Measurements from ENCODE around the gene HRAS.

Gene HRAS

DNA sequence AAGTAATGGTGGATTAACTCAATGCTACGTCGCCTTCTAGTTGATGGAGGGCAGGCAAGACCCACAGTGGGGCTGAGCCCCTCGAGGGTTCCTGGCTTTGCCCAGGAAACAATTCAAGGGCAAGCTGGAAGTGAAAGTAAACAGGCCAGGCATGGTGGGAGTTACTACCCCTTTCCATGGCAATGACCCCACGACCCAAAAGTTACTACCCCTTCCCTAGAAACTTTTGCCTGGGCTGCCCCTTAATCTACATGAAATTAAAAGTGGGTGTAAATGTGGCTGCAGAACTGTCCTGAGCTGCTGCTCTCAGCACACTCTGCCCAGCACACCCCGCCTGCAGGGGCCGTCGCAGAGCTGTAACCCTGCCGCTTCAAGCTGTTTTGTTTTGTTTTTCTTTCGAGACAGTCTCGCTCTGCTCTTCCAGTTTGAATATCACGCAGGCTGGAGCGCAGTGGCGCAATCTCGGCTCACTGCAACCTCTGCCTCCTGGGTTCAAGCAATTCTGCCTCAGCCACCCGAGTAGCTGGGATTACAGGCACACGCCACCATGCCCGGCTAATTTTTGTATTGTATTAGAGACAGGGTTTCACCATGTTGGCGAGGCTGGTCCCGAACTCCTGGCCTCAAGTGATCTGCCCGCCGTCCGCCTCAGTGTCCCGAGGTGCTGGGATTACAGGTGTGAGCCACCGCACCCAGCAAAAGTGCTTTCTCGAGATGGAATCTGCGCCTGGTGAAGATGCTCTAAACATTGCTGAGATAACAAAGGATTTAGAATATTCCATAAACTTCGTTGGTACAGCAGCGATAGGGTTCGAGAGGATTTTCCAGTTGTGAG is 22.4 kb downstream of the HRAS start:
- TF ChIP-seq, protein P1, sequence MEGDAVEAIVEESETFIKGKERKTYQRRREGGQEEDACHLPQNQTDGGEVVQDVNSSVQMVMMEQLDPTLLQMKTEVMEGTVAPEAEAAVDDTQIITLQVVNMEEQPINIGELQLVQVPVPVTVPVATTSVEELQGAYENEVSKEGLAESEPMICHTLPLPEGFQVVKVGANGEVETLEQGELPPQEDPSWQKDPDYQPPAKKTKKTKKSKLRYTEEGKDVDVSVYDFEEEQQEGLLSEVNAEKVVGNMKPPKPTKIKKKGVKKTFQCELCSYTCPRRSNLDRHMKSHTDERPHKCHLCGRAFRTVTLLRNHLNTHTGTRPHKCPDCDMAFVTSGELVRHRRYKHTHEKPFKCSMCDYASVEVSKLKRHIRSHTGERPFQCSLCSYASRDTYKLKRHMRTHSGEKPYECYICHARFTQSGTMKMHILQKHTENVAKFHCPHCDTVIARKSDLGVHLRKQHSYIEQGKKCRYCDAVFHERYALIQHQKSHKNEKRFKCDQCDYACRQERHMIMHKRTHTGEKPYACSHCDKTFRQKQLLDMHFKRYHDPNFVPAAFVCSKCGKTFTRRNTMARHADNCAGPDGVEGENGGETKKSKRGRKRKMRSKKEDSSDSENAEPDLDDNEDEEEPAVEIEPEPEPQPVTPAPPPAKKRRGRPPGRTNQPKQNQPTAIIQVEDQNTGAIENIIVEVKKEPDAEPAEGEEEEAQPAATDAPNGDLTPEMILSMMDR (IDR thresholded peaks at IDR 0.05; ENCODE audit: control insufficient read depth, extremely low read depth, insufficient read depth), result no peak
- no peak overlapping the region for H3K4me3 ChIP-seq (ENCODE audit: low read depth, low read length)
- no peak for DNase-seq (ENCODE audit: low read depth)

- no peak overlapping the region for H3K4me3 ChIP-seq (ENCODE audit: low read depth, low read length)
- no peak for DNase-seq (ENCODE audit: low read depth)
- TF ChIP-seq, protein P1 (IDR thresholded peaks at IDR 0.05; ENCODE audit: control insufficient read depth, extremely low read depth, insufficient read depth), result no peak
These were observed 26.4 kb downstream of the HRAS start for GRCh38 chr11:508956-509355.

- TF ChIP-seq, protein P1 (IDR thresholded peaks at IDR 0.05; ENCODE audit: control insufficient read depth, extremely low read depth, insufficient read depth), result no peak
- DNase-seq (ENCODE audit: low read depth), result no peak
- H3K4me3 ChIP-seq (ENCODE audit: low read depth, low read length), result peak overlapping the region; percentile 78
These were observed 27.5 kb downstream of the HRAS start for GRCh38 chr11:507727-508515.

DNA sequence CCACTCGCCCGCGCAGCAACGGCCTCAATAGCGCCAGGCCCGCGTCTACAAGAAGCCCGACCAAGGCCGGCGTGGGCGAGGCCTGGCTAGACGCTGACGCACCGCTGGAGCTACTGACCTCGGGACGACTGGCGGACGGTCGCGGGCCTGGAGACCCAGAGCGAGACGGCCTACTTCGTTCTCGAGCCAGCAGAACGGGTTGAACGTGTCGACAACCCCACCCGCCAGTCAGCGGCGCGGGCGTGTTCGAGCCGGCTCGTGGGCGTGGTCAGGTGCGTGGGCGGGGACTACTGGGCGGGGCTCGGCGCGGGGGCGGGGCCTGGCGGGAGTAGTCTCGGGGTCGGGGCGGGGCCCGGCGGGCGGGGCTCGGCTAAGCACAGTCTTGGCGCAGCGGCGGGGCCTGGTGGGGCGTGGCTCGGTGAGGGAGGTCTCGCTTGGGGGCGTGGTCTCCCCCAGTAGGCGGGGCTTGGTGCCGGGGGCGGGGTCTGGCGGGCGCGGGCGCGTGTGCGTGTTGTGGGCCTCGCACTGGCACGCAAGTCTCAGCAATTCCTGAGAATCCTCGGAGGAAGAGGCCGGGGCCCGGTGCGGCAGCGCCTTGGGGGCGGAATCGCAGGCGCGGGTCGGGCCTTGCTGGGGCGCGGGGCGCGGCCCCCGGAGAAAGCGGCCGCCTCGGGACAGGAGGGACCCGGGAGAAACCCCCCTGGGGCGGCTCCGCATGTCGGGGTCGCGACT is 28.2 kb downstream of the HRAS start, which contains the start of gene RNH1:
Gene RNH1, minus strand, starts transcription at position 248 of the 732 bp plus-strand sequence. CDS start 5,080 bp downstream, outside the sequence.
- peak within 1 kb of the TSS; percentile 82 for H3K4me3 ChIP-seq (ENCODE audit: low read depth, low read length)
- TF ChIP-seq, protein P1 (IDR thresholded peaks at IDR 0.05; ENCODE audit: control insufficient read depth, extremely low read depth, insufficient read depth), result no peak
- peak; percentile 66 for DNase-seq (ENCODE audit: low read depth)

DNA sequence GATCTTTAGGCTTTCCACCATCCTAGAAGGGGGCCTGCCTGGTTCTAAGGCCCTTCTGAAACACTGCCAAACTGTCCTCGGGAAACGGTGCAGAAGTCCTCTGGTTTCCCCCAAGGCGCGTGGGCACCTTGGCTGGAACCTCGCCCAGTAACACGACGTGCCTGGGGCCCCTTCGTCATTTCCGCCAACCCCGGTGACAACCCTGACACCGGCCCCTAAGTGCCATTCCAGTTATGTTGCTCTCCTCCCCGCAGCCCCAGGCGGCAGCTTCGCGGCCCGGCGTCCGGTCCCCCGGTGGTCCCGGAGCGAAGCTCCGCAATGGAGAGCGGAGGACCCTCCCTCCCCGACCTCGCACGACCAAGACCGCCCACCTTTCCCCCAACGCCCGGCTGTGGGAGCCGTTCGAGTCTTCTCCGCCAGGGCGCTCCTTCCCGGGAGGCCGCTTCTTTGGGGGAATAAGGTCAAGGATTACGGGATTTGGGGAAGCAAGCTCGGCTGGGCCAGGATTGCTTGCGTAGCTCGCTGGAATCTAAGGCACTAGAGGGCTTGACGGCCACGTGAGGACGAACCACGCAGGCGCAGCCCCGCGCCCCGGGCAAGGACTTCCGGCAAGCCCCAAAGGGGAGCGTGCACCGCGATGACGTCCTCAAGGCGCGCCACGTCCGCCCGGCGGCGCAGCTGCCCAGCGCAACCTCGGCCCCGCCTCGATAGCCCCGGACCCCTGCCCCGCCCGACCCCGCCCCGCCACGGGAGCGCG is 29.0 kb downstream of the HRAS start:
- peak overlapping the region; percentile 82 for H3K4me3 ChIP-seq (ENCODE audit: low read depth, low read length)
- DNase-seq (ENCODE audit: low read depth), result peak; percentile 89
- TF ChIP-seq, protein P1 (IDR thresholded peaks at IDR 0.05; ENCODE audit: control insufficient read depth, extremely low read depth, insufficient read depth), result no peak

DNA sequence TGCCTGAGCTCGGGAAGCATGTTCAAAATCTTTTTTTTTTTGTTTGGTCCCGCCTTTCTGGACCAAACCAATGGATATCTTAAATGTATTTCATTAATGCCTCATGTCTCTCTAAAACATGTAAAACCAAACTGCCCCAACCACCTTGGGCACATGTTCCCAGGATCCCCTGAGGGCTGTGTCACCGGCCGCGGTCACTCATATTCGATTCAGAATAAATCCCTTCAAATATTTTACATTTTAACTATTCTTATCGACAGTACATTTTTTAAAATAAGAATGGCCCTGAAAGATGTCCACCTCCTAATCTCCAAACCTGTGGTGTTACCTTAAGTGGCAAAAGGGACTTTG is 30.4 kb downstream of the HRAS start:
- no peak for DNase-seq (ENCODE audit: low read depth)
- H3K4me3 ChIP-seq (ENCODE audit: low read depth, low read length), result peak overlapping the region; percentile 82
- TF ChIP-seq, protein P1 (IDR thresholded peaks at IDR 0.05; ENCODE audit: control insufficient read depth, extremely low read depth, insufficient read depth), result no peak
